ENCODE results near the gene TREH.
A peak's percentile ranks its signal among the peaks of the same experiment; 100 is the strongest.
"Not testable (repeated sequence)": the region's sequence is repeated elsewhere in the genome, so short reads cannot be mapped to it uniquely, and the experiment has no call there.

Gene TREH

DNA sequence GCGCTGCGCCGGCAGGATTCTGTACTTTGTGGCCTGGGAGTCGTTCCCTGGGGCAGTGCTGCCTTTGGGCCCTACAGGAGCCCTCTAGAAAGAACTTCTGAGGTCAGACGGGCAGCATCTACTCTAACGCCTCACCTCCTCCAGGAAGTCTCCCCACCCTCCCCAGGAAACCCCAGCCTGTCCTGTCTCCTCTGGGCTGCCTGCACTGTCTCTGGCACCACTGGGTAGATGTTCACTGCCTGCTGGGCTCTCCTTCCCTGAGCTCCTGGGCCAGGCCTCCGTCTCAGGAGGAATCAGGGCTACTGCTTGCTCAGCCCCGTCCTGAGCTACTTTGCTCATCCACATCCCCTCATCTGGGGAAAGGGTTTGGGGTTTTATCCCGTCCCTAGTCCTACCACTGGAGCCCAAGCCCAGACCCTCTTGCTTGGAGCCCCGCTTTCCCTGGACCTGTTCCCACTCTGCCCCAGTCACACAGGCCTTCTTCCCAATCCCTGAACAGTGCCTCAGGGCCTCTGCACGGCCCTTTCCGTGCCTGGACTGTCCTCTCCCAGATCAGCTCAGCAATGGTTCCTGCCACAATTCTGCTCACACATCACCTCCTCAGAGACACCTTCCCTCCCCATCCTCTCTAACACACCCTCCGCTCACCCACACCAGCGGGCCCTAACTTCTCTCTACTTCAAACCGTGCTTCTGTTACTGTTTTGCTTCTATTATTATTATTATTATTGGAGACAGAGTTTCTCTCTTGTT is 11.3 kb upstream of the TREH start:
- no peak for DNase-seq (ENCODE audit: low spot score)
- TF ChIP-seq, protein P1, sequence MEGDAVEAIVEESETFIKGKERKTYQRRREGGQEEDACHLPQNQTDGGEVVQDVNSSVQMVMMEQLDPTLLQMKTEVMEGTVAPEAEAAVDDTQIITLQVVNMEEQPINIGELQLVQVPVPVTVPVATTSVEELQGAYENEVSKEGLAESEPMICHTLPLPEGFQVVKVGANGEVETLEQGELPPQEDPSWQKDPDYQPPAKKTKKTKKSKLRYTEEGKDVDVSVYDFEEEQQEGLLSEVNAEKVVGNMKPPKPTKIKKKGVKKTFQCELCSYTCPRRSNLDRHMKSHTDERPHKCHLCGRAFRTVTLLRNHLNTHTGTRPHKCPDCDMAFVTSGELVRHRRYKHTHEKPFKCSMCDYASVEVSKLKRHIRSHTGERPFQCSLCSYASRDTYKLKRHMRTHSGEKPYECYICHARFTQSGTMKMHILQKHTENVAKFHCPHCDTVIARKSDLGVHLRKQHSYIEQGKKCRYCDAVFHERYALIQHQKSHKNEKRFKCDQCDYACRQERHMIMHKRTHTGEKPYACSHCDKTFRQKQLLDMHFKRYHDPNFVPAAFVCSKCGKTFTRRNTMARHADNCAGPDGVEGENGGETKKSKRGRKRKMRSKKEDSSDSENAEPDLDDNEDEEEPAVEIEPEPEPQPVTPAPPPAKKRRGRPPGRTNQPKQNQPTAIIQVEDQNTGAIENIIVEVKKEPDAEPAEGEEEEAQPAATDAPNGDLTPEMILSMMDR (IDR thresholded peaks at IDR 0.05; ENCODE audit: extremely low read depth, missing control alignments), result no peak

DNA sequence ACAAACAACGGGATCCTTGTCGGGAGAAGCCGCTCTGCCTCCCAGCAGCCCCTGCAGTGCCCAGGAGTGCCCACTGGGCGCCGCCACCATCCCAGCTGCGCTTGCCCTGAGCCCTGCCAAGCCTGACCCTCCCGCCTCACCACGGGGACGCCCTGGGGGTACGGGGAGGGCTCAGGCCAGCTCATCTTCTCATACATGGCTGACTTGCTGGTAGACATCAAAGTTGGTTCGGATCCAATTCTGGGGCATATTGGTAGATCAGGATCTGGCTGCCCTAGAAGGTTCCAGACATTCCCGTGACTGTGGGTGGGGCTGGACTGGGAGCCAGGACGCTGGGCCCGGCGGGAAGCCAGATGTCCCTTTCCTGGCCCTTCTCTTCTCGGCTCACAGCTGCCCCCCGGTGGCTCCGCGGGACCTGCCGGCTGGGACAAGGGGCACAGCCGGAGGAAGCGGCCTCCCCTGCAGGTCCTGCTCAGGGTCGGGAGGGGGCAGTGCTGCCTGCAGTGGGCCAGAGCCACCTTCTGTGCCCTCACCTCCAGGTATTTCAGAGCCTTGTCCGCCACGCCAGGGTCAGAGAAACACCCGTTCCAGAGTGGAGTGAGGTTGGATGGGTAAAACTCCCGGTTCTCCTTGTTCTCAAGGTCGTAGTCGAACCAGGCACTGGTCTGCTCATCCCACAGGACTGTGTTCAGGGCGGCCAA is 10.6 kb upstream of the TREH start:
- TF ChIP-seq, protein P1 (IDR thresholded peaks at IDR 0.05; ENCODE audit: extremely low read depth, missing control alignments), result peak; percentile 99

DNA sequence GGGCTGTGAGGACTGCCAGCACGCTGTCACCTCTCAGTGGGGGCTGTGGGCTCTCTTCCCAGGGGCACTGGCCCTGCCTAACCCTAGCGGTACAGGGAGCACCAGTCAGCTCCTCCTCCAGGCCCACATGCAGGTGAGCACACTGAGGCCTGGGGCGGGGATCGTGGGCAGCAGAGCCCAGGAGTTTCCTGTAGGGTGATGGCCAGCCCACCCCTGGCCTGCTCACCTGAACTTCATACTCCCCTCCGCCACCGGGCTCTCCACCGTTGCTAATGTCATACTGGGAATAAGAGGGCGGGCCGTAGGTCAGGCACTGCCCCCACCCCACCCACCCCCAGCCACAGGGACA is 10.0 kb upstream of the TREH start:
- TF ChIP-seq, protein P1 (IDR thresholded peaks at IDR 0.05; ENCODE audit: extremely low read depth, missing control alignments), result no peak
- no peak for DNase-seq (ENCODE audit: low spot score)

More for the DNA sequence above, 10.6 kb upstream of the TREH start:
- DNase-seq (ENCODE audit: low spot score), result peak; percentile 91

DNA sequence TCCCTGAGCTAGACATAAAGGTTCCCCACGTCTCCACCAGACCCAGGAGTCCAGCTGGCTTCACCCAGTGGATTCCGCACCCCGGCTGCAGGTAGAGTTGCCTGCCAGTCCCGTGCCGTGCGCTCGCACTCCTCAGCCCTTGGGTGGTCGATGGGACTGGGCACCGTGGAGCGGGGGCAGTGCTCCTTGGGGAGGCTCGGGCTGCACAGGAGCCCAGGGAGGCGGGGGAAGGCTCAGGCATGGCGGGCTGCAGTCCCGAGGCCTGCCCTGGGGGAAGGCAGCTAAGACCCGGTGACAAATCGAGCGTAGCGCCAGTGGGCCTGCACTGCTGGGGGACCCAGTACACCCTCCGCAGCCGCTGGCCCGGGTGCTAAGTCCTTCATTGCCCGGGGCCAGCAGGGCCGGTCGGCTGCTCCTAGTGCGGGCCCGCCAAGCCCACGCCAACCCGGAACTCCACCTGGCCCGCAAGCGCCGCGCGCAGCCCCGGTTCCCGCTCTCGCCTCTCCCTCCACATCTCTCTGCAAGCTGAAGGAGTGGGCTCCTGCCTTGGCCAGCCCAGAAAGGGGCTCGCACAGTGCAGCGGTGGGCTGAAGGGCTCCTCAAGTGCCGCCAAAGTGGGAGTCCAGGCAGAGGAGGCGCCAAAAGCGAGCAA is 9.5 kb upstream of the TREH start:
- TF ChIP-seq, protein P1 (IDR thresholded peaks at IDR 0.05; ENCODE audit: extremely low read depth, missing control alignments), result no peak
- DNase-seq (ENCODE audit: low spot score), result no peak

DNA sequence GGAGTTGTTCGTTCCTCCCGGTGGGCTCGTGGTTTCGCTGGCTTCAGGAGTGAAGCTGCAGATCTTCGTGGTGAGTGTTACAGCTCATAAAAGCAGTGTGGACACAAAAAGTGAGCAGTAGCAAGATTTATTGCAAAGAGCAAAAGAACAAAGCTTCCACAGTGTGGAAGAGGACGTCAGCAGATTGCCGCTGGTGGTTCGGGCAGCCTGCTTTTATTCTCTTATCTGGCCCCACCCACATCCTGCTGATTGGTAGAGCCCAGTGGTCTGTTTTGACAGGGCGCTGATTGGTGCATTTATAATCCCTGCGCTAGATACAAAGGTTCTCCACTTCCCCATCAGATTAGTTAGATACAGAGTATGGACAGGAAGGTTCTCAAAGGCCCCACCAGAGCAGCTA is 8.9 kb upstream of the TREH start:
- DNase-seq (ENCODE audit: low spot score), result not testable (repeated sequence)

DNA sequence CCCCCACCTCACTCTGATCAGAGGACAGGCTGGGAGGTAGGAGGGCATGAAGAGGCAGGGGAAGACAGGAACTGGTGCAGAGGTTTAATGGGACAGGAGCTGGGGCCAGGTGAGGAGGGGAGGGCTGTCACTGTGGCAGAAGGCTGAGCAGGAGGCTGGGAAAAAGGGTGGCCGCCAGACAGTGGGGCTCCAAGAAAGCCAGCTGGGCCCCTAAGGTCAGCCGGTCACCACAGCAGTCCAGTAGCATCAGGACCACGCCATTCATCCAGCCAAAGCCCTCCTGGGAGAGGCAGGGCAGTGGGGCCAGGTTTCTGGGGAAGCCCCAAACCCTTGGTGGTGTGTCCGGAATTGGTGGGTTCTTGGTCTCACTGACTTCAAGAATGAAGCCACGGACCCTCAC is 8.5 kb upstream of the TREH start:
- no peak for DNase-seq (ENCODE audit: low spot score)
- TF ChIP-seq, protein P1 (IDR thresholded peaks at IDR 0.05; ENCODE audit: extremely low read depth, missing control alignments), result no peak

DNA sequence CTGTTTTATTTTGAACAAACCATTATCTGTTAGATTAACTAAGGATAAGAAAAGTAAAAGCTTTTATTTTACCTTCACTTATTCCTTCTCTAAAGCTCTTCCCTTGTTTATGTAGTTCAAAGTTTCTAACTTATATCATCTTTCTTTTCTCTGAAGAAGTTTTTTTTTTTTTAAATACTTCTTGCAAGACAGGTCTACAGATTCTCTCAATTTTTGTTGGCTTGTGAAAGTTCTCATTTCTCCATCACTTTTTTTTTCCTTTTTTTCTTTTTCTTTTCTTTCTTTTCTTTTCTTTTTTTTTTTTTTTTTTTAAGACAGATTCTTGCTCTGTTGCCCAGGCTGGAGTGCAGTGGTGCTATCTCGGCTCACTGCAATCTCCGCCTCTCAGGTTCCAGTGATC is 4.7 kb upstream of the TREH start:
- DNase-seq (ENCODE audit: low spot score), result no peak
- TF ChIP-seq, protein P1 (IDR thresholded peaks at IDR 0.05; ENCODE audit: extremely low read depth, missing control alignments), result no peak

DNA sequence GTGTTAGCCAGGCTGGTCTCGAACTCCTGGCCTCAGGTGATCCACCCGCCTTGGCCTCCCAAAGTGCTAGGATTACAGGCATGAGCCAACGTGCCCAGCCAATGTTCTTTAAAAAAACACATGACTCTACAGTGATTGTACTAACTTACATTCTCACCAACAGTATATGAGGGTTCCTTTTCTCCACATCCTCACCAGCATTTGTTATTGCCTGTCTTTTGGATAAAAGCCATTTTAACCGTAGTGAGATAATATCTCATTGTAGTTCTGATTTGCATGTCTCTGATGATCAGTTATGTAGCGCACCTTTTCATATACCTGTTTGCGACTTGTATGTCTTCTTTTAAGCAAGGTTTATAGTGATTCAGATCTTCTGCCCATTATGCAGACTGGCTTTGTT is 3.5 kb upstream of the TREH start:
- not testable (repeated sequence) for DNase-seq (ENCODE audit: low spot score)
